GM18517 (cell line): Measurements from ENCODE around the gene RIPK1.
"Not testable (repeated sequence)": the region's sequence is repeated elsewhere in the genome, so short reads cannot be mapped to it uniquely, and the experiment has no call there.

Experiments
- ATAC-seq: cut with Tn5 transposase; IDR thresholded peaks from one replicate; pipeline ENCODE4 v1.9.1; 2021; ENCODE audit warnings: mild to moderate bottlenecking, moderate library complexity; ENCODE audit not compliant: unreplicated experiment

Gene RIPK1

GRCh38 chr6:3045369-3045768 lies 22.9 kb upstream of the RIPK1 start:
- ATAC-seq = no peak

GRCh38 chr6:3045777-3046176 lies 22.5 kb upstream of the RIPK1 start:
- ATAC-seq = no peak

DNA sequence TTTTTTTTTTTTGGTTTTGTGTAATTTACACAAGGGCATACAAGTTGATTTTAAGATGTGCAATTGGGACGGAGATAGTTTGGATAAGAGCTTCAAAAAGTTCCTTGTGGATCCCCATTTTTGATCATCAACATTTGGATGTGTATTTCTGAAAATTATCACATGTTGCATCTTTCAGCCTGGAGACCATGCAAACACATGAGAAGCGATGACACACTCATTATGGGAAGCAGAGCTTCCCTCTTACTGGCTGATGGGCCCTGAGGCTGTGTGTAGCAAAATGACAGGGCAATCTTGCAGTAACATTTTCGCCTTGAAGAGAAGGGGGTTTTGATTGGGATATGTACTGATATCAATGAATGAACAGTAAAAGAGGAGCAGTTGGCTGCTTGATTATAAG lies 22.0 kb upstream of the RIPK1 start:
- no peak for ATAC-seq

- ATAC-seq = not testable (repeated sequence)
These were observed 20.3 kb upstream of the RIPK1 start for GRCh38 chr6:3048009-3048408.

- no peak for ATAC-seq
These were observed 15.6 kb upstream of the RIPK1 start for GRCh38 chr6:3052481-3053230.

- no peak for ATAC-seq
These were observed 15.1 kb upstream of the RIPK1 start for GRCh38 chr6:3053231-3053508.

- not testable (repeated sequence) for ATAC-seq
These were observed 13.8 kb upstream of the RIPK1 start for GRCh38 chr6:3054229-3055157.

DNA sequence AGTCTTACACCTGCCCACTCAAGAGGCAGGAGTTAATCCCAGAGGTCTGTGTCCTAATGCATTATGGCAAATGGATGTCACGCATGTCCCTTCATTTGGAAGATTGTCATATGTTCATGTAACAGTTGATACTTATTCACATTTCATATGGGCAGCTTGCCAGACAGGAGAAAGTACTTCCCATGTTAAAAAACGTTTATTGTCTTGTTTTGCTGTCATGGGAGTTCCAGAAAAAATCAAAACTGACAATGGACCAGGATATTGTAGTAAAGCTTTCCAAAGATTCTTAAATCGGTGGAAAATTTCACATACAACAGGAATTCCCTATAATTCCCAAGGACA lies 13.2 kb upstream of the RIPK1 start:
- not testable (repeated sequence) for ATAC-seq

GRCh38 chr6:3057063-3057770 lies 11.1 kb upstream of the RIPK1 start:
- ATAC-seq = no peak

- no peak for ATAC-seq
These were observed 9.3 kb upstream of the RIPK1 start for GRCh38 chr6:3058957-3059356.

- ATAC-seq = not testable (repeated sequence)
These were observed 8.2 kb upstream of the RIPK1 start for GRCh38 chr6:3060092-3060491.

GRCh38 chr6:3061501-3061941 lies 6.8 kb upstream of the RIPK1 start:
- no peak for ATAC-seq

GRCh38 chr6:3063340-3063732 lies 5.0 kb upstream of the RIPK1 start:
- ATAC-seq = not testable (repeated sequence)

DNA sequence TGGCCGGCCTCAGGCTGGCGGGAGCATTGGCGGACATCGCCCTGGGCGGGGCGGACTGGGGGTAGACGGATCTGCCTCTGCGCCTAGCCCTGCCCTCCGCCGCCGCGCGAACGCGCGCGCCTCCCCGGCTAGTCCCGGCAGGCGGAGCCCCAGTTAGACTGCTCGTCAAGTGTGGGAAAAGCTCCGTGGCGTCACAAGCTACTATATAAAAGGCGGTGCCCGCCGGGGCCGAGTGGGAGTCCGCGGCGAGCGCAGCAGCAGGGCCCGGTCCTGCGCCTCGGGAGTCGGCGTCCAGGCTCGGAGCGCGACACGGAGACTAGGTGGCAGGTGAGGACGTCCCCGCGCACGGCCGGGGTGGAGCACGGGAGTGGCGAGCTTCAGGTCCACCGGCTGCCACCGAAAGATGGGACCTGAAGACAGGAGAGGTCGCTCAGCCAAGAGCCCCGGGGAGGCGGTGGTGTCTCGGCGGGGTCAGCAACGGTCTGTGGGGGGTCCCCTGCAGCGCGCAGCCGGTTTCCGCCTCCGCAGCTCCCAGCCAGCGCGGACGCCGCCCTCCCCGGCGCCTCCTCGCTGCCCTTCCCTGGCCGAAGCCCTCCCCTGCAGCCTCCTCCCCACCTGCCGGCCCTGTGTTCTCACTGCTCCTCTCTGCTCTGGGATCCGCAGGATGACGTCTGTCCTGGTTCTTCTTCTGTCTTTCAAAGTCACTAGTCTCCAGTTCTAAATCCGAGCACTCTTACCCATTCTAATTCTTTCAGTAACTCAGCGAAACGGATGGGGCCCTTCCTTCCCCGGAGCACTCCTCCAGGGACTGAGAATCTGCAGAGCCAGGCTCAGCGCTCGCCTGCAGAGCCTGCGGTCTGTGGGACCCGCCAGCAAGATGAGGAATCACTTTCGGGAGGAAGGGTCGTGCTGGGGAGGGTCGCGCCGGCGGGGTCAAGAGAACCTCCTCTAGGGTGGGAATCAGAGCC lies 4.3 kb upstream of the RIPK1 start:
- peak; percentile 60 for ATAC-seq

DNA sequence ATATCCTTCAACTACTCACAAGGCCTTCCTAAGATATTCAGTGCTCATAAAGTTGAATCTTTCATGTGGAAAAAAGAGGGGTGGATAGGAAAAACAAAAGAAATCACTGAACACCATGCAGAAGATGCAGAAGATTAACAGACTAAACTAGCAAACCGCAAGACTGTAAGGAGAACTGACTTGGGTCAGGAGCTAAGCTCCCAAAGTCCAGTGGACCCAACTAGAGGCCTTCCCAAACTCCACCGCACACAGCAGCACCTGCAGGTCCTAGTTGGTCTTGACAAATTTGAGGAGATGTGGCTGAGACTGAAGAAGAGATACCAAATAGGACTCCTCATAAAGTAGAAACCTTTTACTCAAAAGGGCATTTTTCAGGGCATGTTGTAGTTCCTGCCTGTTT lies 3.3 kb downstream of the RIPK1 start:
- ATAC-seq = no peak

DNA sequence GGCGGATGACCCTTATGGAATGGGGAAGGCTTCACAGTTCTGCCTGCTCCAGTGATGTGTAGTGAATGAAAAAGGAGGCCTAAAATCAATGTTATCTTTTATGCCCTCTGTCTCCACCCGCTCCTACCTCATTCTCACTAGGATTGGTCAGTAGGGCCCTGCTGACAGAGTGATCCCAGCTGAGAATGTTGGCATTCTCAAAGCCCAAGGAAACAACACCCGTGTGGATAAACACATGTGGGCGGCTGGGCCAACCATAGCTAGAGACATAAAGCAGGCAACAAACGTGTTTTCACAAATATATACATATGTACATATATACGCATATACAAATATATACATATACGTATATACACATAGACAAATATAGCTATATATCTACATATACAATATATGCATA lies 4.5 kb downstream of the RIPK1 start:
- ATAC-seq = no peak

- ATAC-seq = no peak
These were observed 5.1 kb downstream of the RIPK1 start for GRCh38 chr6:3073382-3073781.

GRCh38 chr6:3075772-3076113 lies 7.4 kb downstream of the RIPK1 start:
- no peak for ATAC-seq

DNA sequence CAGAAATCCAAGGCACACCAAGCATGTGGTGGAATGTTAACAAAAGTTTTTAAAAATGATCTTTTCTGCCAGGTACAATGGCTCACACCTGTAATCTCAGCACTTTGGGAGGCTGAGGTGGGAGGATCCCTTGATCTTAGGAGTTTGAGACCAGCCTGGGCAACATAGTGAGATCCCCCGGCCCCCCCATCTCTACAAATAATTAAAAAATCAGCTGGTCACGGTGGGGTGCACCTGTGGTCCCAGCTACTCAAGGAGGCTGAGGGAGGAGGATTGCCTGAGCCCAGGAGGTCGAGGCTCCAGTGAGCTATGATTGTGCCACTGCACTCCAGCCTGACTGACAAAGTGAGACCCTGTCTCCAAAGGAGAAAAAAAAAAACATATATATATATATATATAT lies 8.0 kb downstream of the RIPK1 start:
- no peak for ATAC-seq

DNA sequence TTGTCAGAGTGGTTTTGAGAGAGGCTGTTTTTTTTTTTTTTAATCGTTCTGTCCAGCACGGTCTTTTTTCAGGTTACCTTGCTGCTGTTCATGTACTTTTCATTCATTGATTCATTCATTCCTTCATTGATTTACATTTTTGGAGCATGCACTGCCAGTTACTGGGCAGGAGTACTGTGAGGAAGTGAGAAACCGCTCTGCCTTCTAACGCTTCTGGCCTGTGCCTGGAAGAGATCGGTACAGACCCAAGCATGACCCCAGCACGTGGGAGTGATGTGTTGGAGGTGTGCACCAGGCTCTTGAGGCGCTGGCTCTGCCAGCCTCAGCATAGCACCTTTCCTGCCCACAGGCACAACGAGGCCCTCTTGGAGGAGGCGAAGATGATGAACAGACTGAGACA lies 9.1 kb downstream of the RIPK1 start:
- ATAC-seq = no peak

GRCh38 chr6:3078952-3079351 lies 10.7 kb downstream of the RIPK1 start:
- not testable (repeated sequence) for ATAC-seq
